Stimulated activated naive CD8-positive, alpha-beta T cell treated with anti-CD3 and anti-CD28 coated beads, Interleukin-15, amount 100 ng/mL, for 72 hours (primary cell): ENCODE data around the gene ADAMTS5.

Experiments
- ATAC-seq: fragments of 150-1000 bp; cut with Tn5 transposase; 2 replicates; pipeline ENCODE4 v1.10.0; 2021; ENCODE audit warnings: mild to moderate bottlenecking, moderate library complexity
- DNase-seq, 2 donors: peaks; one replicate each; pipeline ENCODE4 v3.0.0; 2021 to 2022
- H3K27ac Mint-ChIP-seq, 2 donors: one replicate each; pipeline ENCODE4 v1.8.0; 2022; ENCODE audit warnings: mild to moderate bottlenecking in 2 of 2, mixed read lengths in 2 of 2, moderate library complexity in 2 of 2
- H3K27me3 Mint-ChIP-seq: one replicate; pipeline ENCODE4 v1.8.0; 2022; ENCODE audit warnings: mixed read lengths
- H3K4me1 Mint-ChIP-seq: one replicate; pipeline ENCODE4 v1.8.0; 2022; ENCODE audit warnings: mild to moderate bottlenecking, mixed read lengths
- H3K4me3 Mint-ChIP-seq, 2 donors: one replicate each; pipeline ENCODE4 v1.8.0; 2022; ENCODE audit warnings: mild to moderate bottlenecking in 2 of 2, mixed read lengths in 2 of 2, moderate library complexity in 1 of 2
- H3K9me3 Mint-ChIP-seq, 2 donors: one replicate each; pipeline ENCODE4 v1.8.0; 2022; ENCODE audit warnings: mixed read lengths in 2 of 2

ADAMTS5 gene

DNA sequence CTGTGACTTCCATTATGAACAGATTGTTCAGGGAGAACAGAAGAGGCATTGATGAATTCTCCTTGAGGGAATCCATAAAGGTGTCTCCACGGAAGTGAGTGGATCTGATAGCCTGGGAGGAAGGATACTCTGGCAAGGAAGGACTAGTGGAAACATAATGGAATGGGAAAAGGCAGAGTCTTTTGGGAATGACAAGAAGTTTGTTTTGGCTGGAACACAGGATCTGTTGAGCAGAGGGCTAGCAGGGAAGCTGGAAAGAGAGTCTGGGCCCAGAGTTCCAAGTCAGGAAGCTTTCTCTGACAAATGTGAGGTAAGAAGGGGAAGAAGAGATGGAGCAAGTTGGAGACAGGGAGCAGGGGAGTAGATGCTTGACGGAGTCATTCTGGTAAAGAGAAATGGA lies 8.1 kb downstream of the ADAMTS5 start:
- ATAC-seq (no peak), DNase-seq (no peak)
- no peaks in the 10 kb centered on the region for H3K9me3 Mint-ChIP-seq
- no peak overlapping the region for H3K4me3 Mint-ChIP-seq
- no peaks in the 10 kb centered on the region for H3K4me1 Mint-ChIP-seq
- H3K27ac Mint-ChIP-seq, result no peak overlapping the region
- peaks cover 2% of the 10 kb centered on the region for H3K27me3 Mint-ChIP-seq

- DNase-seq, result no peak
- H3K4me3 Mint-ChIP-seq, result no peak overlapping the region
- no peak for ATAC-seq
- no peaks in the 10 kb centered on the region for H3K27me3 Mint-ChIP-seq
- no peaks in the 10 kb centered on the region for H3K4me1 Mint-ChIP-seq
- H3K27ac Mint-ChIP-seq, result no peak overlapping the region
- H3K9me3 Mint-ChIP-seq, result no peaks in the 10 kb centered on the region
Measured at GRCh38 chr21:26956813-26957212, 10.1 kb downstream of the ADAMTS5 start.

- Mint-ChIP-seq H3K27me3 (no peaks in the 10 kb centered on the region), H3K9me3 (no peaks in the 10 kb centered on the region), H3K4me3 (no peak overlapping the region), H3K27ac (no peak overlapping the region), H3K4me1 (no peaks in the 10 kb centered on the region)
- no peak for DNase-seq
- no peak for ATAC-seq
Measured at GRCh38 chr21:26956216-26956615, 10.7 kb downstream of the ADAMTS5 start.

GRCh38 chr21:26954662-26955121 lies 12.2 kb downstream of the ADAMTS5 start:
- Mint-ChIP-seq H3K4me3 (no peak overlapping the region), H3K4me1 (no peaks in the 10 kb centered on the region), H3K27ac (no peak overlapping the region), H3K9me3 (no peaks in the 10 kb centered on the region), H3K27me3 (no peaks in the 10 kb centered on the region)
- ATAC-seq (no peak), DNase-seq (no peak)

DNA sequence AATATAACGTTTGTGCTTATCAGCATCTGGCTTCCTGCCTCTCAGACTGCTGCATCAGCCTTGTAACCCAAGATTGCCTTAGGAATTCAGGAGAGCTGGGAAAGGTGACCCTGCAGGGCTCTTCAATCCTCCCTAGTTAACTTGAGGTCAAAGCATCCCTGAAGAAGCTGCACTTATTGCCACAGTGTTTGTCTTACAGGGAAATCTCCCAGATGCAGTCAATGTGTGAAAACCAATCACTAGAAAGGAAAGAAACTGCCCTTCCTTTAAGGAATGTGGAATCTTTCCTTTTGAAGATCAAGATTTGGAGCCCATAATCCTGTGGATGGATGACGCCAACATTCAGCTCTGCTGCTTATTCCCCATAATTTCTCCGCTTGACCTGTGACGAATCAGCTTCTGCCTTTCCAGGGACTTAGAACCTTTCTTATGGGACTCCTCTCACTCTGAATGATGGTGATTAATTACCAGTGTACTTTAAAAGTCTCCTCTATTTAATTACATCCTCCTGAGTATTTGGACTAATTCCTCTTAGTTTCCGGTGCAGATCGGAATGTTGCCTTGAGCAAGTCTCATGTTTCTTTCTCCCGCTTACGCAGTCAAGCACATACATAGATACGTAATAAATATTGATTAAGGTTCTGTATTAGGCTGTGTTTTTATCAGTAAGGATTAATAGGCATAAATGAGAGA lies 14.4 kb downstream of the ADAMTS5 start:
- Mint-ChIP-seq H3K27ac (no peak overlapping the region), H3K4me3 (no peak overlapping the region), H3K27me3 (no peaks in the 10 kb centered on the region), H3K4me1 (no peaks in the 10 kb centered on the region), H3K9me3 (no peaks in the 10 kb centered on the region)
- no peak for DNase-seq
- no peak for ATAC-seq

DNA sequence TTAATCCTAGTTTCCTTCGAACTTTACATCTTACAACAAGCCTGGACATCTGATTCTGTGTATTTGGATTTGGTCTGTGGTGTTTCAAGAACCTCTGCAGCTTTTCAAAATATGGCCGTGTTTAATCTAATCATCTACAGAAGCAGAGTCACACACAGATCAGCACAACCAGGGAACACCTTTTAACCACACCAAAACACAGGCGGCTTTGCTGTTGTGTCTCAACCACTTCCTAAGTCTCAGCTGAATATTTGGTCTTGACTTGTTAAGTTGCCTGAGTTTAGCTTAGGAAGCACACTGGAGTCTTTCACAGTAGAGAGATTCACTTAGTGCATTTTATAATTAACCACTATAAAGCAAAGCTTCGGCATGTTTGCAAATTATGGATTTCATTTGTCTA lies 17.1 kb downstream of the ADAMTS5 start:
- H3K4me3 Mint-ChIP-seq, result no peak overlapping the region
- ATAC-seq, result no peak

DNA sequence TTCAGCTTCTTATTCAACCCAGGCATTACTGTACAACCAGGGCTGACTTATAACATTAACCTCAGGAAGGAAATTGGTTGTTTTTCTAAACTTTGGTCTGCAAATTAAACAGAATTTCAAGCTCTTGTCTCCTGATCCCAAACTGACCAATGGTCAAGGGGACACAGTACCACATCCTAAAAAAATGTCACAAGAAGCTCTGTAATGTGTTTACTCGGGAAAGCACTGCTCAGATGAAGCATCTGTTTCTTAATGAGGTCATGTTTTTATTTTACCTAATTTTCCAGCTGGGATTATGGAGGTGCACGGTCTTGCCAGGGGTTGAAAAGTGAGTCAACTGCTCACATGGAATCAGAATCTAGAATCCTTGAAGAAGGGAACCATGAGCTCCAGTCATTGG lies 18.7 kb downstream of the ADAMTS5 start:
- no peaks in the 10 kb centered on the region for H3K9me3 Mint-ChIP-seq
- no peaks in the 10 kb centered on the region for H3K4me1 Mint-ChIP-seq
- H3K27ac Mint-ChIP-seq, result no peak overlapping the region
- H3K27me3 Mint-ChIP-seq, result peaks cover 3% of the 10 kb centered on the region
- DNase-seq, result no peak
- no peak for ATAC-seq
- no peak overlapping the region for H3K4me3 Mint-ChIP-seq

More for the DNA sequence above, 17.1 kb downstream of the ADAMTS5 start:
- Mint-ChIP-seq H3K4me1 (no peaks in the 10 kb centered on the region), H3K9me3 (no peaks in the 10 kb centered on the region), H3K27me3 (no peaks in the 10 kb centered on the region), H3K27ac (no peak overlapping the region)
- DNase-seq, result no peak

DNA sequence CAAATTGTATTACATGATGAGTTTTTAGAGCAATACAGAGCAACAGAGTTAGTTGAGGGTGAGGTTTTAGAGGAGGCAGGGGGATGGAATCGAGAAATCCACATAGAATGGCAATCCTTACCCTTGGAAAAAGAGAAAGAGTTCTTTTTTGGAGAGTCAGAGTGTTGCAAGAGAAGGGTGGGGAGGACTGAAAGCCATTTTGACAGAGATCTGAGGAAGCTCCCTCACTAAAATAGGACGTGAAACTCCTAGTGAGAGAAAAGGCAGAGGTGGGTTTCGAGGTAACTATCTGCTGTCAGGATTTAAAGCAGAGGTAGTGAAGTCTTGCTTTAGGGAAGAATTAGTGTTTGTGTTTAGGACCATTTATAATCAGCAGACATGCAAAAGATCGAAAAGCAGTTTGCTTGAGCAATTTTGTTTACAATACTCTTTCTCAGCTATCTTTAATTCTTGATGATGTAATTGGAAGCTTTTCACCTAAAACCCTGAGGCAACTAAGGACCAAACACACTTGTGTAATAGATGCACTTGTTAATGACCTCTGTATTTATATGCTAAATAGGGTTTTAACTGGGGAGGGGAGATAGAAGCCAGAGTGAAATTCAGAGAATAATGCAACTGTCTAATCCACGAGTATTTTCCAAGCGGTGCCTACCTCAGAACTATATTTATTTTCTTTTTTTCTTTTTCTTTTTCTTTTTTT lies 20.0 kb downstream of the ADAMTS5 start:
- Mint-ChIP-seq H3K27ac (no peak overlapping the region), H3K27me3 (peaks cover 7% of the 10 kb centered on the region), H3K9me3 (no peaks in the 10 kb centered on the region), H3K4me1 (no peaks in the 10 kb centered on the region), H3K4me3 (no peak overlapping the region)
- DNase-seq (no peak), ATAC-seq (no peak)

DNA sequence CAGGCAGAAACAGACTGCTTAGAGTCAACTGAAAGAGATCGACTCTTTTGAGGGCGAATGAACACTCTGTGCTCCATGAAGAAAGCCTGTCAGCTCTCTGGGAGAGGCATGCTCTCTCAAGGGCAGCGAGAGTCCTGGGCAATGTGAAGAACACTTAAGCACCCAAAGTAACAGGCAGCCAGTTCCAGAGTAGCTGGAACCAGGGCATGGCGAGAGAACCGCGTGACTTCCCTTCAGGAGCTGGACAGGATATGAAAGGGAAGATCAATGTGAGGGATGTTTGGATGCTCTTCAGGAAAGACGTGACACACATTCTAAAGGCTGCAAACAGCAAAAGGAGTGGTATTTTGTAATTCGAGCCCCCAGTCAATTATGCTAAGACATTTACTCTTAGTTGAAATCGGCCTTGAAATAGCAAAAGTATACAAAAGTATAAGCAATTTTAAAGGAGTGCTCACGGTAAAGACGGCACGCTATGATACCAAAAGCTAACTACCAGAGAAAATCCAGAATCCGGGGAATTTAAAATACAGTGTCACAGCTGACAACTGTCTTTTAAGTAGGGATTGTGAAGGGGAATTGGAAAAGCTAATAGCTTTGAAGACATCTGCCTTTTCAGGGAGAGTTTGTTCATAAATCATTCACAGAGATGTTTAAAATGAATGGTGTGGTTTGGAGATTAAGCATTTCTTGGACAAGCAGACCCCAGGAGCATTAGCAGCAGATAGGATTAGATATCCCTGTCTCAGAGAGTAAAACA lies 20.8 kb downstream of the ADAMTS5 start:
- DNase-seq, result no peak
- peaks cover 7% of the 10 kb centered on the region for H3K27me3 Mint-ChIP-seq
- H3K4me1 Mint-ChIP-seq, result no peaks in the 10 kb centered on the region
- no peak overlapping the region for H3K27ac Mint-ChIP-seq
- ATAC-seq, result no peak
- H3K9me3 Mint-ChIP-seq, result no peaks in the 10 kb centered on the region
- H3K4me3 Mint-ChIP-seq, result no peak overlapping the region

- Mint-ChIP-seq H3K27ac (no peak overlapping the region), H3K27me3 (peaks cover 7% of the 10 kb centered on the region), H3K4me1 (no peaks in the 10 kb centered on the region), H3K9me3 (no peaks in the 10 kb centered on the region), H3K4me3 (no peak overlapping the region)
- DNase-seq (no peak), ATAC-seq (no peak)
Measured at GRCh38 chr21:26943921-26944320, 23.0 kb downstream of the ADAMTS5 start.

GRCh38 chr21:26941421-26941820 lies 25.5 kb downstream of the ADAMTS5 start:
- Mint-ChIP-seq H3K4me1 (no peaks in the 10 kb centered on the region), H3K27ac (no peak overlapping the region), H3K4me3 (no peak overlapping the region), H3K9me3 (no peaks in the 10 kb centered on the region), H3K27me3 (peaks cover 7% of the 10 kb centered on the region)
- ATAC-seq (no peak), DNase-seq (no peak)

DNA sequence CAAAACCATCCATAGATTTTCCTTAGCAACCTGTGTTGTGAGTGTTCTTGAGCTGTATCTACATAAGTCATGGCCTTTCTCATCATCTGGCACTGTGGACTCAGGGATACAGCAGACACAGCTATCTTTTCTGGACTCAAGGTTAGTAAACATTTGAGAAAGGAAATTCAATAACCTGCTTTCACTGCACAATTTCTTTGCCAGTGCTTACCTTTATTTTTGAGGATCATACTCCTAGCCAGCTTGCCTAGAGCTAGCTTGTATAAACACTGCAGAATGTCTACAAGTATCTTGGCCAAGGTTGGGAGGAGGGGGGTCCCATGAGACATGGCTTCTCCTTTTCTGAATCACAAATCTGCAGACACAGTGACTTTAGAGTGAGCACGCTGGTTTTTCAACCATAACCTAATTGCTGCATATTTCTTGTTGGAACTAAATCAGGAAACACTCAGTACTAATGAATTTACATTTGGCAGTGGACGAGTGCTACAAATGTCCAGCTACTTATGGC lies 27.2 kb downstream of the ADAMTS5 start:
- Mint-ChIP-seq H3K9me3 (no peaks in the 10 kb centered on the region), H3K4me3 (no peak overlapping the region), H3K27ac (no peak overlapping the region), H3K27me3 (peaks cover 7% of the 10 kb centered on the region), H3K4me1 (no peaks in the 10 kb centered on the region)
- ATAC-seq (no peak), DNase-seq (no peak)

DNA sequence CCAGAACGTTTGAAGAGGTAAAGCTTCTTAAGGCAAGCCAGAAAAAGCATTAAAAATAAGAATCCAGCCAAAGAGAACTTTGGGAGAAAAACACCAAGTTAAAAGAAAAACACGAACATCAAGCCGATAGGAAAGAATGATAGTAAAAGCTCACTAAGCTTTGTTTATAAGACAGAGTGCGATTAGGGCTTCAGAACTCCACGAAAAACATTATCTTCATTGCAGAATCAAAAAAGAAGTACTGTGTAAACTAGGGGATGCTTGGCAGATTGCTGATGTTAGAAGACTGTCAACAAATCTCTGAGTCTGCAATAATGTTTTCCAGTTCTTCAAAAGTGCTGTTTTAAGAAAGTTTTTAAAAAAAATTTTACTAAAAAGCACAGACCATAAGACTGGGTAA lies 30.2 kb downstream of the ADAMTS5 start:
- no peak for ATAC-seq
- Mint-ChIP-seq H3K27ac (no peak overlapping the region), H3K9me3 (no peaks in the 10 kb centered on the region)

GRCh38 chr21:26935977-26936376 lies 30.9 kb downstream of the ADAMTS5 start:
- no peaks in the 10 kb centered on the region for H3K4me1 Mint-ChIP-seq
- DNase-seq (no peak), ATAC-seq (no peak)
- H3K27ac Mint-ChIP-seq, result no peak overlapping the region
- H3K9me3 Mint-ChIP-seq, result no peaks in the 10 kb centered on the region
- H3K4me3 Mint-ChIP-seq, result no peak overlapping the region
- H3K27me3 Mint-ChIP-seq, result no peaks in the 10 kb centered on the region

More for the DNA sequence above, 30.2 kb downstream of the ADAMTS5 start:
- Mint-ChIP-seq H3K4me3 (no peak overlapping the region), H3K4me1 (no peaks in the 10 kb centered on the region), H3K27me3 (no peaks in the 10 kb centered on the region)
- DNase-seq, result no peak

- no peak overlapping the region for H3K27ac Mint-ChIP-seq
Measured at GRCh38 chr21:26934383-26934782, 32.5 kb downstream of the ADAMTS5 start.

GRCh38 chr21:26933448-26933847 lies 33.4 kb downstream of the ADAMTS5 start:
- no peak for DNase-seq
- H3K9me3 Mint-ChIP-seq, result no peaks in the 10 kb centered on the region
- no peaks in the 10 kb centered on the region for H3K27me3 Mint-ChIP-seq
- no peak overlapping the region for H3K4me3 Mint-ChIP-seq
- H3K27ac Mint-ChIP-seq, result no peak overlapping the region
- no peak for ATAC-seq
- no peaks in the 10 kb centered on the region for H3K4me1 Mint-ChIP-seq

More at GRCh38 chr21:26934383-26934782, 32.5 kb downstream of the ADAMTS5 start:
- Mint-ChIP-seq H3K4me1 (no peaks in the 10 kb centered on the region), H3K9me3 (no peaks in the 10 kb centered on the region), H3K4me3 (no peak overlapping the region), H3K27me3 (no peaks in the 10 kb centered on the region)
- DNase-seq (no peak), ATAC-seq (no peak)
